Muscle layer of duodenum (tissue), 2 donors: ENCODE measurements around the gene DPYSL4.

Experiments used
- H3K27ac ChIP-seq: one replicate; pipeline ENCODE4 v1.7.0; 2013; ENCODE audit warnings: mild to moderate bottlenecking, low read length
- H3K27me3 ChIP-seq: one replicate; pipeline ENCODE4 v1.7.0; 2013; ENCODE audit warnings: low read depth, mild to moderate bottlenecking, control low read depth, low read length
- H3K36me3 ChIP-seq, 2 donors: one replicate each; pipeline ENCODE4 v1.7.0; 2013; ENCODE audit warnings: low read length in 2 of 2, control low read depth in 1 of 2, mild to moderate bottlenecking in 1 of 2; ENCODE audit not compliant: insufficient read depth in 2 of 2, control insufficient read depth in 1 of 2
- H3K4me1 ChIP-seq, 2 donors: one replicate each; pipeline ENCODE4 v1.7.0; 2013; ENCODE audit warnings: low read length in 2 of 2, mild to moderate bottlenecking in 2 of 2, control low read depth in 1 of 2, moderate library complexity in 1 of 2; ENCODE audit not compliant: insufficient read depth in 2 of 2, control insufficient read depth in 1 of 2
- H3K4me3 ChIP-seq, 2 donors: one replicate each; pipeline ENCODE4 v1.7.0; 2013; ENCODE audit warnings: low read length in 2 of 2, low read depth in 1 of 2, mild to moderate bottlenecking in 1 of 2
- H3K9me3 ChIP-seq, 2 donors: one replicate each; pipeline ENCODE4 v1.7.0; 2013; ENCODE audit warnings: low read length in 2 of 2, control low read depth in 1 of 2, mild to moderate bottlenecking in 1 of 2; ENCODE audit not compliant: control insufficient read depth in 1 of 2
- donor health status: healthy.

The DPYSL4 gene

GRCh38 chr10:132166216-132166950 lies 20.4 kb upstream of the DPYSL4 start:
- H3K27ac ChIP-seq = no peak overlapping the region

DNA sequence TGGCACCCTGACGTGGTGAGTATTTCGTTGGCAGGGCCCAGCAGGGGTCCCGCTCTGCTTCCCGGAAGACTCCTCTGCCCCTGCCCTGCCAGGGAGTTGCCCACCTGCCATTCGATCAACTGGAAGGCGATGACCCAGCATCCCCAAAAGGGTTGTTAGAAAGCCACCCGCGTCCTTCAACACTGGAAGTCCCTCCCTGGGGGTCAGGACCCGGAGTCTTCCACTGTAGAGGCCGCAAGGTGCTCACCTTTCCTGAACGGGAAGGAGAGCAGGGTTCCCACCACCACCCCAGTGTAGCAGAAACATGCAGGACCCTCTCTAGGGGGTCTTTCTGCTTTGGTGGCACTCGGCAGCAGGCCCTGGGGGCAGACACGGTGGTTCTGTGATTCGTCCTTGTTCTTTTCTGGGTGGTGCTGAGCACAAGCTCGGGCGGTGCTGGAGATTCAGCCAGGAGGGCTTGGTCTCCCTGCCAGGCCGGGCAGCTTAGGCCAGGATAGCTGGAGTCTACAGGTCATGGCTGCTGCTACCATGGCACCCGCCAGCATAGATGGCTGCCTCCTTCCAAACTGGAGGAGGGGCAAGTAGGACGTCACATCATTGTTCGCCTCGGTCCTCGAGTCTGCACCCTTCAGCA lies 19.6 kb upstream of the DPYSL4 start:
- Histone ChIP-seq H3K9me3 (no peaks in the 10 kb centered on the region), H3K27ac (no peak overlapping the region), H3K4me1 (peaks cover 0 to 14% of the 10 kb centered on the region in 2 donors)

More at GRCh38 chr10:132166216-132166950, 20.4 kb upstream of the DPYSL4 start:
- H3K9me3 ChIP-seq = no peaks in the 10 kb centered on the region
- H3K36me3 ChIP-seq = peaks cover 0 to 11% of the 10 kb centered on the region in 2 donors
- H3K4me1 ChIP-seq = peaks cover 0 to 16% of the 10 kb centered on the region in 2 donors
- H3K27me3 ChIP-seq = no peaks in the 10 kb centered on the region
- H3K4me3 ChIP-seq = no peak overlapping the region

GRCh38 chr10:132167976-132168375 lies 18.8 kb upstream of the DPYSL4 start:
- Histone ChIP-seq H3K27ac (no peak overlapping the region), H3K4me1 (peaks cover 0 to 6% of the 10 kb centered on the region in 2 donors), H3K36me3 (peaks cover 0 to 11% of the 10 kb centered on the region in 2 donors), H3K4me3 (no peak overlapping the region), H3K27me3 (no peaks in the 10 kb centered on the region), H3K9me3 (no peaks in the 10 kb centered on the region)

More for the DNA sequence above, 19.6 kb upstream of the DPYSL4 start:
- H3K27me3 ChIP-seq = no peaks in the 10 kb centered on the region
- H3K4me3 ChIP-seq = no peak overlapping the region
- peaks cover 0 to 11% of the 10 kb centered on the region in 2 donors for H3K36me3 ChIP-seq

GRCh38 chr10:132168571-132169030 lies 18.1 kb upstream of the DPYSL4 start:
- no peaks in the 10 kb centered on the region for H3K27me3 ChIP-seq
- no peaks in the 10 kb centered on the region for H3K4me1 ChIP-seq
- H3K27ac ChIP-seq = no peak overlapping the region
- no peaks in the 10 kb centered on the region for H3K9me3 ChIP-seq
- no peak overlapping the region for H3K4me3 ChIP-seq
- H3K36me3 ChIP-seq = peaks cover 0 to 11% of the 10 kb centered on the region in 2 donors

DNA sequence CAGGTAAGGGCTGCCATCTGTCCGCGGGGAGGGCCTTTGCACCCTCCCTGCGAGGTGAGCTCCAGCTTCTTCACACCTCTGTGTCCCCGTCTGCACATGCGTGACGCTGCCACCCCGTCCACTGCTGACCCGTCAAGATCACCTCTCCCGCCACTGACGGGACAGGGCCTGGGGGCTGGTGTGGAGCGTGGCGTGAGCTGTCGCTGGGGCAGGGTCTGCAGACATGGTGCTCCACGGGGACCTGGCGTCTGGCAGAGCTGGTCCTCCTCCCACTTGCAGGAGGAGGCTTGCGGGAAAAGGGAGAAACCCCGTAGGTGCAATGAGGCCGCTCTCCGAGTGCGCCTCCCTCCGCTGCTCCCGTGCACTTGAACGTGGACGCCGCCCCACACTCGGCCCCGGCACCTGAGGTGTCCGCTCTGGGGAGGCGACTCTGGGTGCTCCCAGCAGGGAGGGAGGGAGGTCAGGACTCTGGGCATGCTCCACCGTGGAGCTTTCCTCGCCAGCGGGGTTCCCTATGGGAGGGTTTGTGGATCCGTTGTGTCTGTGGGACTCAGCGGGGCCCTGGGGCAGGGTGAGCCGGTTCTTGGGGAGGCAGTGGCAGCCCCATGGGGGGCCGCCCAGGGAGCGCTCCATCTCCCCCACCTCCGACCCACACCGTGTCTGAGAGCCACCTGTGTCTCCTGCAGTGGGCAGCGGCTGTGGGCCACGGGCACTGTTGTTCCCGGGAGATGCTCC lies 17.6 kb upstream of the DPYSL4 start:
- Histone ChIP-seq H3K36me3 (peaks cover 0 to 11% of the 10 kb centered on the region in 2 donors), H3K4me1 (no peaks in the 10 kb centered on the region), H3K27me3 (no peaks in the 10 kb centered on the region)

GRCh38 chr10:132169766-132170560 lies 16.8 kb upstream of the DPYSL4 start:
- Histone ChIP-seq H3K9me3 (no peaks in the 10 kb centered on the region), H3K27ac (no peak overlapping the region), H3K36me3 (peaks cover 0 to 11% of the 10 kb centered on the region in 2 donors), H3K4me1 (no peaks in the 10 kb centered on the region), H3K27me3 (no peaks in the 10 kb centered on the region), H3K4me3 (no peak overlapping the region)

More for the DNA sequence above, 17.6 kb upstream of the DPYSL4 start:
- Histone ChIP-seq H3K4me3 (no peak overlapping the region), H3K27ac (no peak overlapping the region), H3K9me3 (no peaks in the 10 kb centered on the region)

GRCh38 chr10:132170561-132171361 lies 16.0 kb upstream of the DPYSL4 start:
- H3K36me3 ChIP-seq = peaks cover 0 to 11% of the 10 kb centered on the region in 2 donors
- H3K27ac ChIP-seq = no peak overlapping the region
- H3K9me3 ChIP-seq = no peaks in the 10 kb centered on the region
- no peak overlapping the region for H3K4me3 ChIP-seq
- H3K4me1 ChIP-seq = peaks cover 0 to under 1% of the 10 kb centered on the region in 2 donors
- H3K27me3 ChIP-seq = no peaks in the 10 kb centered on the region

DNA sequence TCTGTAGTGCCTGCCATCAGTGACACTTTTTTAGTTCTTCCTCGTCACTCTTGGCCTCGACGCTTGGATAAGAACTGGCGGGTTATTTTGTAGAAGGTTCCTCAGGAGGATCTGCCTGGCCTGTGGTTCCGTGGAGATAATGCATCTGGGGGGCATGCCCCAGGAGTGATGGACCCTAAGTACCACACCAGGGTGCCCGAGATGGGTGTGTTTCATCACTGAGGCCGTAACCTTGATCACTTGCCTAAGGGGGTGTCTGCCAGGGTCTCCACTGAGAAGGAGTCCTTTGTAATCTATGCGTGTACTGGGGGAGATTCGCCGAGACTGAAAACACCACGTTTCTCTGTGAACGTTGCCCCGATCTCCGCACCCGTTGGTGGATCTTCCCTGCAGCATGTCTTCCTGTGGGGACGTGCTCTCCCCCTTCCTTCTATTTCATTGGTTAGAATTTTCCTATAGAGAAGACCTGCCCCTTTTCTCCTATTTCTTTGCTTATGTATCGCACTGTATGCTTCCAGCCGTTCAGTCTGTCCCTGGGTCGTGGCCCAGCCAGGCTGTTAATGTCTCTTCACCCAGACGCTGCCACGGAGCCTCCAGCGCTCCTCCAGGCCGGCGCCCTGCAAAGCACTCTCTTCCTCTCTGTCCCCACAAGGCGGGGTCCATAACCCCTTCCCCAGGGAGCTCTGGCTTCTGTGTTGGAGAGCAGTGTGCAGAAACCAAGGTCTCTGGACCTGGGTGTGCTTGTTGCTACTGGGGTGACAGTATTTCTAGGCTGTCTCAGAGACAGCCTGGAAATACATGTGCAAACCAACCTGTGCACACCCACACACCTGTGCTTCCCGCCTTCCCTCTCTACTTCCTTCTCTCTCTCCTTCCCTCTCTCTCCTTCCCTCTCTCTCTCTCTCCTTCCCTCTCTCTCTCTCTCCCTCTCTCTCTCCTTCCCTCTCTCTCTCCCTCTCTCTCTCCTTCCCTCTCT lies 14.4 kb upstream of the DPYSL4 start:
- peaks cover 3% of the 10 kb centered on the region for H3K27me3 ChIP-seq
- peaks cover 0 to 5% of the 10 kb centered on the region in 2 donors for H3K4me1 ChIP-seq
- peaks cover 0 to 11% of the 10 kb centered on the region in 2 donors for H3K36me3 ChIP-seq
- H3K9me3 ChIP-seq = no peaks in the 10 kb centered on the region
- H3K27ac ChIP-seq = no peak overlapping the region
- no peak overlapping the region for H3K4me3 ChIP-seq

DNA sequence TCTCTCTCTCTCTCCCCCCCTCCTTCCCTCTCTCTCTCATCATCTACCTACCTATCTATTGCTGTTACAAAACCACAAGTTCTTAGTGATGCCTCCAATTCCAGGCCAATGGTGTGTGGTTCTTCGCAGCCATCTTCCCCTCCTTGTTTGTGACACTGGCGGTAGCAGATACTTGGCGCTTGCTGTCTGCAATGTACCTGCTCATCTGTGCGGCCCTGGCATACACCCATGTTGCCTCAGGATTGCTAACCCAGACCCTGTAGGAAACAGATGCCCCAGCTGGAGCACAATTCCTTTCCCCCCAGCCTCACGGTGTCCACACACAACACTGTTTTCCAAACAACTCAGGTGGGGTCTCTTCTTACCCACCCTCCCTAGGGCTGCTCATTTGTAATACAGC lies 13.6 kb upstream of the DPYSL4 start:
- Histone ChIP-seq H3K4me3 (no peak overlapping the region), H3K36me3 (peaks cover 0 to 7% of the 10 kb centered on the region in 2 donors), H3K27me3 (peaks cover 7% of the 10 kb centered on the region), H3K9me3 (no peaks in the 10 kb centered on the region), H3K4me1 (peaks cover 0 to 5% of the 10 kb centered on the region in 2 donors), H3K27ac (no peak overlapping the region)
